ENCODE measurements around the gene CLEC4M.

CLEC4M gene

DNA sequence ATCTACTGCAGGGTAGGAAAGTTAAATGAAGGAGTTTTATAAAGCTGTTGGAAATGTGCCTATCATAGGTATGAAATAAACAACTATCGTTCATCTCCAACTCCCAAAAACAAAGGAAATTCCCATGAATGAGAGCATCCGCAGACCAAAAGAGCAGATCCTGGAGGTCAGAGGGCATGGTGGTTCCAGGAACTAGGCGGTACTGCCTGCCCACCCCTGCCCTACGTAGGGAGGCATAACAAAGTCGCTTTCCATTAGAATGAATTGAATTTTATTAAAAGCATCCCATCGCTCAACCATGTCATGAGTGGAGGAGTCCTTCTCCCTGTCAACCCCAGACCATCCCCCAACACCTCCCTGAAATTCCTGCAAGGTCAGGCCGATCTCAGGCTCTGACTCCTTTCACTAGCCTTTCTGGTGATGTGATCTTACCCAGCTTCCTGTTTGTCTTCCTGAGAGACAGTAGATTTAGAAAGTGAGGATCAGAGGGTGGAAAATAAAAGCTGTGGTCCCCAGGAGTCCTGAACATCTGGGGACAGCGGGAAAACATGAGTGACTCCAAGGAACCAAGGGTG lies at the start of gene CLEC4M:
CLEC4M (plus strand) TSS at position 525 of the 575 bp plus-strand sequence; CDS start at position 549, 24 bp downstream.
- DNase-seq (ENCODE audit: low read depth) = no peak

GRCh38 chr19:7715671-7716070 lies 47.4 kb upstream of the CLEC4M start:
- DNase-seq (ENCODE audit: low read depth) = no peak

GRCh38 chr19:7716762-7717161 lies 46.3 kb upstream of the CLEC4M start:
- no peak for DNase-seq (ENCODE audit: low read depth)

GRCh38 chr19:7718668-7719067 lies 44.4 kb upstream of the CLEC4M start:
- no peak for DNase-seq (ENCODE audit: low read depth)

DNA sequence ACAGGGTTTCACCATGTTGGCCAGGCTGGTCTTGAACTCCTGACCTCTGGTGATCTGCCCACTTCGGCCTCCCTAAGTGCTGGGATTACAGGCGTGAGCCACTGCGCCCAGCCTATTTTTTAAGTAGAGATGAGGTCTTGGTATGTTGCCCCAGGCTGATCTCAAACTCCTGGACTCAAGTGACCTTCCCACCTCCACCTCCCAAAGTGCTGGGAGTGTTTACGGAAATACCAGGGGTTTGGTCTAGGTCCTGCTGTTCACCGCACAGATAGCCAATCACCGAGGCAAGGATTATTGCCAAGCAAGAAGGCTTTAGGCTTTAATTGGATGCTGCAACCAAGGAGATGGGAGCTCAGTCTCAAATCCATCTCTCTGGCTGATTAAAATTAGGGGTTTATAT lies 42.7 kb upstream of the CLEC4M start:
- DNase-seq (ENCODE audit: low read depth) = no peak

DNA sequence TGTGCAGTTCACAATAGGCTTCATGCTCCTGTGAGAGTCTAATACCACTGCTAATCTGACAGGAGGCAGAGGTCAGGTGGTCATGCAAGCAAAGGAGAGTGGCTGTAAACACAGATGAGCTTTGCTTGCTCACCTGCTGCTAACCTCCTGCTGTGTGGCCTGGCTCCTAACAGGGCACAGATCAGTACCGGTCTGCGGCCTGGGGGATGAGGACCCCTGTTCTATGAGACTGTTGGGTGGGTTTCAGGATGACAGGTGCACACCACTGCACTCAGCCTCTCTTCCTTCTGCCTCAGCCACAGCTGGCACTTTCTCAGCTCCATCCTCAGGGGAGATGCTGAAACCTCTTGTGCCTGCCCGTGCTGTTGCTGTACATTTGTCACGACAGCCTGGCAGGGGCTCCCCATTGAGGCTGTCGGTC lies 40.8 kb upstream of the CLEC4M start:
- no peak for DNase-seq (ENCODE audit: low read depth)

GRCh38 chr19:7725791-7726190 lies 37.3 kb upstream of the CLEC4M start:
- no peak for DNase-seq (ENCODE audit: low read depth)

DNA sequence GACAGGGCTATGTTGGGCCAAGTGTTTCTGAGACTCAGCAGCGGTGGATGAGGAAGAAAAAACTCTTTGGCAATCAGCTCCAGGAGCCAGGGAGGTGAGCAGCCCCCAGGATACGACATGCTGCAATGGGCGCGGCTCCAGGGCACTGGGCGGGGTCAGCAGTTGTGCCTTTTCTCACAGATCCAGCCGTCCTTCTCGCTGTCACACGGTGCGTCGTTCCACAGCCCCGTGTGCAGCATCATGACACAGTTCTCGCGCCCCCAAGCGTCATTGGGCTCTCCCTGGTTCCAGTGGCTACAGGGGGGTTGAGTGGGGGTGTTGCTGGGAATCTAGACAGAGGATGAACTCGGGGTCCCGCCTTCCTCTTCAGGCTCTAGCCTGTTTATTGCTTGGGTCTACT lies 33.8 kb upstream of the CLEC4M start:
- DNase-seq (ENCODE audit: low read depth) = no peak

- DNase-seq (ENCODE audit: low read depth) = no peak
These were observed 33.2 kb upstream of the CLEC4M start for GRCh38 chr19:7729831-7730285.

GRCh38 chr19:7730286-7731217 lies 32.5 kb upstream of the CLEC4M start:
- DNase-seq (ENCODE audit: low read depth) = no peak

DNA sequence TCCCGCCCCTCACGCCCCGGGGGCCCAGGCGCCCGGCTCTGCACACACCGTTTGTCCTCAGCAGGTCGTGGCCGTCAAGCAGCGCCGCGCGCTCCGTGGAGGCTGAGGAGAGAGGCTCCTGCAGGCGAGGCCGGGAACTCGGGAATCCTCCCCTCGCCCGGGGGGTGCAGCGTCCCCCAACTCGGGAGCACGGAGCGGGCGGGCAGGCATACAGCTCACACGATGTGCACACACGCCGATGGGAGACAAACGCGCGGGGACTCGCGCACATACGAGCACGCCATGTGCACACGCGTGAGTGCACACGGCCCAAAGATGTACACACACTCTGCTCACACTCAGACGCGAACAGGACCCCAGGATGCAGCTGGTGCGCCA lies 31.8 kb upstream of the CLEC4M start:
- no peak for DNase-seq (ENCODE audit: low read depth)

GRCh38 chr19:7731615-7732014 lies 31.4 kb upstream of the CLEC4M start:
- no peak for DNase-seq (ENCODE audit: low read depth)

DNA sequence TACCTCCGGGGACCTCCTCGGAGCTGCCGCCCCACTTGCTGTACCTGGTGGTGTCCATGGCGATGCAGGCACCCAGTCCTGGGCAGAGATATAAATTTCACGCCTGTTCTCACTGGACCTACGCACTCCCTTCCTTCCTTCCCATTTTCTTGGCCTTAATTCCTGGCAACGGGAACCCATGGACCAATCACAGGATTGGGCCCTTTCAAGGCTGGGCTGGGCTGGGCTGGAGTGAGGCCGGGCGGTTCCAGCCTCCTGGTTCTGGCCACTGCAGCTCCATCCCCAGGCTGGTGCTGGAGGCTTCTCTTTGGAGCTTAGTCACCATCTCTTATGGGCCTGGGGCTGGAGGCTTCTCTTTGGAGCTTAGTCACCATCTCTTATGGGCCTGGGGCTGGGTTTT lies 31.0 kb upstream of the CLEC4M start, which contains the start of gene CLEC4G:
CLEC4G (minus strand) TSS at position 66 of the 400 bp plus-strand sequence; CDS start at position 58, 8 bp downstream.
- no peak for DNase-seq (ENCODE audit: low read depth)

GRCh38 chr19:7733376-7733775 lies 29.7 kb upstream of the CLEC4M start:
- no peak for DNase-seq (ENCODE audit: low read depth)

GRCh38 chr19:7734220-7735203 lies 28.5 kb upstream of the CLEC4M start:
- no peak for DNase-seq (ENCODE audit: low read depth)

- DNase-seq (ENCODE audit: low read depth) = no peak
These were observed 26.9 kb upstream of the CLEC4M start for GRCh38 chr19:7736148-7736547.

GRCh38 chr19:7737215-7737614 lies 25.8 kb upstream of the CLEC4M start:
- no peak for DNase-seq (ENCODE audit: low read depth)

DNA sequence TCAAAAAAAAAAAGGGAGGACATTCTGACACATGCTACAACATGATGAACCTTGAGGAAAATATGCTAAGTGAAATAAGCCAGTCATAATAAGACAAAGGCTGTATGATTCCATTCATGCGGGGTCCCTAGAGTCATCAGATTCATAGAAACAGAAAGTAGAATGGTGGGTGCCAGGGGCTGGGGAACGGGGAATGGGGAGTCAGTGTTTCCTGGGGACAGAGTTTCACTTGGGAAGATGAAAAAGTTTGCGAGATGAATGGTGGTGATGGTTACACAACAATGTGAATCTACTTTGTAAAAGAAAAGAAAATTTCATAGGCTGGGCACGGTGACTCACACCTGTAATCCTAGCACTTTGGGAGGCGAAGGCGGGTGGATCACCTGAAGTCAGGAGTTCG lies 25.0 kb upstream of the CLEC4M start:
- no peak for DNase-seq (ENCODE audit: low read depth)

GRCh38 chr19:7739211-7739755 lies 23.8 kb upstream of the CLEC4M start:
- DNase-seq (ENCODE audit: low read depth) = no peak

GRCh38 chr19:7739801-7740681 lies 23.0 kb upstream of the CLEC4M start:
- no peak for DNase-seq (ENCODE audit: low read depth)

DNA sequence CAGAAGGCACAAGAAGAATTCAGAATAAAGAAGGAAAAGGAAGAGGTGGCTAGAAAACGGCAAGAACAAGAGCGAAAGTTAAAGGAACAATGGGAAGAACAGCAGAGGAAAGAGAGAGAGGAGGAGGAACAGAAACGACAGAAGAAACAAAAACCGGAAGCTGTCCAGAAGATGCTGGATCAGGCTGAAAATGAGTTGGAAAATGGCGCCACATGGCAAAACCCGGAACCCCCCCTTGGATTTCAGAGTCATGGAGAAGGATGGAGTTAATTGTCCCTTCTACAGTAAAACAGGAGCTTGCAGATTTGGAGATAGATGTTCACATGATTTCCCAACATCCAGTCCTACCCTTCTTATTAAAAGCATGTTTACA lies 22.4 kb upstream of the CLEC4M start:
- DNase-seq (ENCODE audit: low read depth) = no peak

All from non-pigmented ciliary epithelial cell (primary cell).